Right kidney (tissue), 1 donor: ENCODE measurements around the gene TOGARAM2.

Experiments
- DNase-seq: peaks from one replicate; pipeline ENCODE4 v3.0.0-alpha.2; 2016

Gene TOGARAM2

GRCh38 chr2:29056452-29056851 is 75.4 kb downstream of the TOGARAM2 start:
- DNase-seq = no peak

DNA sequence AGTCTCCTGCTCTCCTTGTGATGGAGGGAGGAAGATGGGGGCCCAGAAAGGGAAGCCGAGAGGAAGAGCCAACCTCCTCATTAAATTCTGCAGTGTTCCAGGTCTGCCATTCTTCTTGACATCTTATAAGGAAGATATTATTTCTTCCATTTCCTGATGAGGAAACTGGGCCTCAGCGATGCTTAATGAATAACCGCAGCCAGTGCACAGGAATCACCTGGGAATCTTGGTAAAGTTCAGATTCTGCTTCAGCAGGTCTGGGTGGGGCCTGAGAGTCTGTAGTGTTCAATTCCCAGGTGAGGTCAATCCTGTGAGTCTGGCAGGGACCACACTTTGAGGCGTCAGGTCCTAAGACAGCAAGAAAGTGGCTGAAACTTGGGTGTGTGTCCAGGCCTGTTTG is 75.9 kb downstream of the TOGARAM2 start:
- no peak for DNase-seq

DNA sequence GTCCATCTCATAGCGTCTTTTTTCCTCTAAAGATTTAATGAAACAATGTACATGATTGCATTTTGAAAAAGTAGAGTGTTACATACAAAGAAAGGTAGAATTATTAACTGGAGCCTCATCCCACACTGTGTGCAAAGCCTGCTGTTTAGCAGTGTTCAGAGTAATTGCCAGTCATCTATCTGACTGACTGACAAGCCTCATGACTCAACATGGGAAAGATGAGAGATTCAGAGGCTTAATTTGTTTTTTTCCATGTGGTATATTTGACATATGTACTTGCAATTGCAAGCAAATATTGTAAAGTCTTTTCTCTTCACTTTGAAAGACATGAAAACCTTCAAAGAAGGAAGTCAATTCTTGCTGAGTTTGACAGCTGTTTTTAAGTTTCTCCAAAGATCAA is 78.5 kb downstream of the TOGARAM2 start:
- no peak for DNase-seq

DNA sequence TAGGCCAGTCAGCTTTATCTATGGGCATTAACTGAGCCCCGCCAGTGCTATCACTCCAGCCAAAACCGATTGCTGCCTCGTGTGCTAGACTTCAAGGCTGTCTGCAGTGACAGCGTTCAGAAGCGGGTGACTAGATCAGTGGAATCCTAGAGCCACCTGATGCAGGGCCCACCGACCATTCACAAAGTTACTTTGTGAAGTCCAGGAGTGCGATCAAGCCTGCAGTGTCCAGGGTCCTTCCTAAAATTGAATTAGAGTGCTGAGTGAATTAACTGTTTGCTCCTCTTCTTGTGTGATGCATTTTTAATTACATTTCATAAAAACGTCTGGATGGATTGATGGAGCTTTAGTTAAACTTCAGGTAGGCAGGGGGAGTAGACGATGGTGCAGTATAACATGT is 79.3 kb downstream of the TOGARAM2 start:
- DNase-seq = no peak

GRCh38 chr2:29061176-29061575 is 80.1 kb downstream of the TOGARAM2 start:
- no peak for DNase-seq

DNA sequence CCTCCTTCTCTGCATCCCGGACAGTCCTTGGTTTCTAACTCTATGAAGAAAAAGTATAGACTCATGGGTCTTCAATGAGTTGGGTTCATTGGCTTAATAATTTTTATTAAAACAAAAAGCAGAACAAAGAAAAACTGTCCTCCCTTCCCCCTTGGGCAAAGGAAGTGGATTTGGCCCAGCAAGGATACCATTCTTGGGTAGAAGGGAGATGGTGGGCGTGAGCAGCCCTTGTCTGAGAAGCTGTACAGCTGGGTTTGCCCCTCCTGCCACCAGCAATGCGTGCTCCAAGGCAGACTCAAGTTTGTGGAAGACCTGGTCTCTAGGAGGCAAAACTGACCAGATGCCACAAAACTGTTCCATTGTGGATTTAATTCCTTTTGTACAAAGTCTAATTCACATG is 80.5 kb downstream of the TOGARAM2 start:
- no peak for DNase-seq

DNA sequence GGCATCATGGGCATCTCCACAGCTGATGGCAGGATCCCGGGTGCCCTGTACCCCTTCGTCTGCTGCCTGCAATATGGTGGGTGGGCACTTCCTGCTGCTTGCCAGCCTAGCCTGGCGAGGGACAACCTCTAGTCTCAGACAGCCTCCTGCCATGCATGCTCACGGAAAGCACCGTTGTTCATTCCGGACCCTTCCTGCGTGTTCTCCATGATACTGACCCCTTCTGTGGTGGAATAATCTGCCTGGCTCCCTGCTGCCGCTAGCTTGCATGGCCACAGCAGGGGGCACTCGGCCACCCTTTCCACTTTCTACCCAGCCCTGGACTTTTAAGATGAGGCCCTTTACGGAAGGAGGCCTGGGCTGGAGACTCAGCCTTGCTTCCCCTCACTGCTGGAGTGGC is 81.3 kb downstream of the TOGARAM2 start:
- DNase-seq = no peak

DNA sequence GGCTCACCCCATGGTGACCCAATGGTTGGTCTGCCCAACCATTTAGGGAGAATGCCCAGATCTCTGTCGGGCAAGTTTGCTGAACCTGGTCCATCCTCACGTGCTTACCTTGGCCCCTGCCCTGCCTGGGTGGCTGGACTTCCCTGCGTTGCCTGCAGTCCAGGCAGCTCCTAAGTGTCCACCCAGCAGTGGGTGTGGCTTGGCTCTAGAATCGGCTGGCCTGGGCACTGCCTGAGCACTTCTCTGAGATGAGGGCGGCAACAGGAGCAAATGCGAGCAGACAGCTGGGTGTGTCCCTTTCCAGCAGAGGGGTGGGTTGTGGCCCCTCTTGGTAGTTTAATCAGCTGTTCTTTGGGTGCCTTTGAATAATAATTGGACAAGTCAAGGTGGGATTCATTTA is 82.0 kb downstream of the TOGARAM2 start:
- no peak for DNase-seq

- no peak for DNase-seq
Measured at GRCh38 chr2:29063646-29064345, 82.7 kb downstream of the TOGARAM2 start.

GRCh38 chr2:29064346-29064715 is 83.2 kb downstream of the TOGARAM2 start:
- DNase-seq = no peak

GRCh38 chr2:29064746-29065067 is 83.6 kb downstream of the TOGARAM2 start:
- peak; percentile 26 for DNase-seq

DNA sequence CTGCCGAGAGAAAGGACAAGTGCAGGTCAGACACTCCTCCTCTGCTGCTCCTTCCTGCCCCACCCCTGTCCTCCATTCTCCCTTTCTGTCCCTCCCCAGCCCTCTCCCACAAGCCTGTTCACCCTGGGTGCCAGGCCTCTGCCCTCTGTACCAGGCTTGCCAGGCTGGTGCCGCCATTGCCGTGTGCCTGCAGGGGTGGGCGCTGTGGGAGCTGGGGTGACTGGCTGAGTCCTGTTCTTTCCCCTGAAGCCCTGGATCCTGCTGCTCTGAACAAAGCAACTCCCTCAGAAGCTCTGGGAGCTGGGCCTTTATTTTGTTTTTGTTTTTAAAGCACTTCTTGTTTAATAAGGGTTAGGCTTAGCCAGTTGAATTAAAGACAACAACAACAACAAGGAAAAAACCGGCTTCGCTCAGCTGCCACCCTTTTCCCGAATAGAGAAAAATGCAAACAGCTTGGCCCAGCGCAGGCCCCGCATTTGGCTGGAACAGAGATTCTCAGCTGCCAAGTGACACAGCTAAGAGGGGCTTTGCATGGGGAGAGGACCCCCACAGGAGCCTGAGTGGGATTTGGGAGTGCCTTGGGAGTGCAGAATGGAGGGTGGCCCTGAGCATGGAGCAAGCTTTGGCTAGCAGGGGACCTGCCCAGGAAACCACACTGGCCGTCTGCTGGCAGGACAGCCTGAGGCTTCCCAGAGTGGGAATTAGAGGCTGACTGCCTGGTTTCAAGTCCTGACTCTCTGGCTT is 84.1 kb downstream of the TOGARAM2 start:
- peak; percentile 48 for DNase-seq

DNA sequence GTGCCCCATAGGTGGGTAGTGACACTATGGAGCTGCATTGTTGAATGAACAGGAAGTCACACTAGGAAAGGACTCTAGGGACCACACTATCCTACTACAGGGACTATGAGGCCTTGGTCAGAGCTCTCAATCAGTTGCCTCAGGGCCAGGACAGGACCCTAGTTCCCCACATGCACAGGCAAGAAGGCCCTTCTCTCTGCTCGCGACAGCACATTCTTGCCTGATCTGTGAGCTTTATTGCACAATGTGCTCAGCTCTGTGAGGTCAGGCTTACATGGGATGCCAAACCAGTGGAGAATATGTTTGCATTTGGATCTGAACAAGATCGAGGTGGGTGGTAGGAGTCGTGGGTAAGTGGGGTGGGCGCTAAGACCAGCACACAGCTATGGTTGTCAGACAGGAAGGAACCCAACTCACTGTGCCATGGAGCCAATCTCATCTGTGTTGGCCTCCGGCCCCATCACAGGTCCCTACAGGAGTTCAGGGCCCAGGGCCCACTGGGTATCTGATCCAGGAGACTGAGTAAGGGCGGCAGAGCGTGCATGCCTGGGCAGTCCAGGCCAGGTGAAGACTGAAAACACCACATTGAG is 85.3 kb downstream of the TOGARAM2 start:
- no peak for DNase-seq

GRCh38 chr2:29066997-29067605 is 86.0 kb downstream of the TOGARAM2 start:
- DNase-seq = no peak

DNA sequence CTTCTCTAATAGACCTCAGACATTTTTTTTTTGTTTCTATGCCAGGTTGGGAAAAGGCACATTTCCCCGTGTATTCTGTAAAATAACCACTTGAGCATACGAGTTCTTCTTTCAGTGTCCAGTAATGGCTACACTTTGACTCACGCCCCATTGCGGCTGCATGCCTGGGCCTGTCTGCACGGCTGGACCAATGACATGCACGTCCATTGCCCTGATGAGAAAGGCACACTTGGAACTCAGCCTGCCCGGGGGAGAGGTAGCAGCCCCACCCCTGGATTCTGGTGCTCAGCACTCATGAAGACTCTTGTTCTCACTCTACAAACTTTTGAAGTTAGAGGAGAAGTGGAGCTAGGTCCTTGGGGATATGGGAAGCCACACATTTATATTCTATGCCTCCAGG is 87.4 kb downstream of the TOGARAM2 start:
- no peak for DNase-seq

DNA sequence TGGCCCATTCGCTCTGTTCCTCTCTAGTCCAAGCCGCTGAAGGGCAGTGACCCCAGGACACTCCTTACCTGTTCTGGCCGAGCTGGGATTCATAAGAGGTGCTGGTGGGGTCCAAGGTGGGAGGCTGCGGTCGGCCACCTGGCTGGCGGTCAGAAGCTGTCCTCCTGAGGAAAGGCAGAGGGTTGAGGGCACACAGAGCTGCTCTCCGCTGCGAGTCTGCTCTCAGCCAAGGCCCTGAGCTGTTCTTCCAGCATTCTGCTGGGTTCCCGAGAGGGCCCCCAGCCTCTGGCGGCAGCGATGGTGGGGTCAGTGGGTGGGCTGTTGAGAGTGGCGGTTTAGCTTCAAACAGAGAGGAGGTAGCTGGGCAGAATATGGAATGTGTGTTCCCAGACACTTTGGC is 89.4 kb downstream of the TOGARAM2 start:
- peak; percentile 29 for DNase-seq

GRCh38 chr2:29071032-29071975 is 90.2 kb downstream of the TOGARAM2 start:
- DNase-seq = no peak

GRCh38 chr2:29072251-29072650 is 91.2 kb downstream of the TOGARAM2 start:
- DNase-seq = no peak

DNA sequence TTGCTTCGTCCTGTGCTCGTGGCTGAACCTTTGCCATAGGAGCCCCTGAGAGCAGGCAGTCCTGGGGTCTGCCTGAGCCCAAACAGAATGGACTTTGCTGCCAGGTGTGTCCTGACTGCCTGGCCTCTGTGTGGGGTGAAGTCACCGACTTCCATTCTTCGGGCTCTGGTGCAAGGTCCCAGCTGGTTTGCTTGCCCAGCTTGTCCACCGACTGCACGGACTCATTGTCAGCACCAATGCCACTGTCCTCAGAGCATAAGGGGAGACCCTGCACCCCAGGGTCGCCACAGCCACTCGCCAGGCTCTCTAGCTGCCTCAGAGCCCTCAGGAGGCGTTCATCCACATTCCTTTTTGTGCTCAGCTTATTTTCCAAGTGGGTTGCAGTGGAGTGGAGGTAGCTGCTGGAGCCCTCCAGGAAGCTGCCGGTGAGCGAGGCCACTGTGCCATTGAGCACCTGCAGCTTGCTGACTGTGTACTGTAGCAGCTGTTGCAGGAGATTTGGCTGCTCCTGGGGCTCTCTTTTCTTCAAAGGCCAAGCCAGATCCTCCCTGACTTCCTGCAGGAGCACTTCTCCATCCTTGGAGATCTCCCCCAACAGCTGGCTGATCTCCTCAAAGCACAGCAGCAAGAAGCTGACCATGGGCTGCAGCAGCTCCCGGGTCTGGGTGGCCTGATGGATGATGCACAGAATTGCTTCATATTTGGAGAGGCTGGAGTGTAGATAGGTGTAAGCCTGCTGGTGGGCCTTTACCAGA is 92.0 kb downstream of the TOGARAM2 start:
- no peak for DNase-seq

DNA sequence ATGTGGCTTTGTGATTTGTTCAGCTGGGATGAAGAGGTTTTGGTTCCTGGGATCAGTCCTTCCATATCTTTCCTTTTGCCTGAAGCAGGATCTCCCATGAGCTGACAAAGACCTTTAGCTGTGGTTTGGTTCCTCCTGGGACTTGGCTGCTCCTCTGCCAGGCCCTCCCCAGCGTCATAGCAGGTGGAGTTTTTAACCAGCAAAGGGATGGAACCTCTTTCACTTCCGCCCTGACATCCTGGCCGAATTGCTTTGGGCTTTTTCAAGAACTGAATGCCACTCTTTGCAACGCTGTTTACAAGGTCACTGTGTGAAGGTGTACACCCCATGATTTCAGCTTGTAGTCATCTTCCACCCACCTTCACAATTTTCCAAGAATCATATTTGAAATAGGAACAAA is 92.8 kb downstream of the TOGARAM2 start:
- DNase-seq = no peak

- DNase-seq = no peak
Measured at GRCh38 chr2:29074411-29074810, 93.3 kb downstream of the TOGARAM2 start, which contains the start of gene PCARE. Gene PCARE (minus strand): TSS chr2:29074523. CDS start chr2:29074261, 262 bp downstream.
